Sigmoid colon (tissue), 7 donors: ENCODE data around the gene AQP1. TPM values are rescaled to one million over a fixed set of nuclear protein-coding genes. Genes with fewer than 3 reads are reported as not detected.

Experiments
- DNase-seq: peaks from one replicate; pipeline ENCODE4 v3.0.0-alpha.2; 2019
- H3K27ac ChIP-seq, 4 donors: fragments of 200-600 bp; sonication (generic); one replicate each; pipeline ENCODE4 v1.5.1; 2016 to 2019; ENCODE audit warnings: mild to moderate bottlenecking in 1 of 4
- H3K27me3 ChIP-seq, 3 donors: fragments of 200-600 bp; sonication (generic); one replicate each; pipeline ENCODE4 v1.5.1; 2019; ENCODE audit warnings: mild to moderate bottlenecking in 1 of 3
- H3K36me3 ChIP-seq, 4 donors: fragments of 200-600 bp; sonication (generic); one replicate each; pipeline ENCODE4 v1.5.1; 2016 to 2019
- H3K4me1 ChIP-seq, 4 donors: fragments of 200-600 bp; sonication (generic); one replicate each; pipeline ENCODE4 v1.5.1; 2017 to 2019
- H3K4me3 ChIP-seq, 4 donors: fragments of 200-600 bp; sonication (generic); one replicate each; pipeline ENCODE4 v1.5.1; 2017 to 2019; ENCODE audit warnings: mild to moderate bottlenecking in 2 of 4, moderate library complexity in 1 of 4
- H3K9me3 ChIP-seq, 4 donors: fragments of 200-600 bp in 3 of 4; sonication (generic) in 3 of 4; one replicate each; pipeline versions ENCODE4 v1.5.1 to v1.6.1; 2013 to 2019
- EP300 ChIP-seq, 4 donors: sonication (generic); formaldehyde crosslinking; IDR thresholded peaks; one replicate each; pipeline ENCODE4 v1.6.1; 2017; ENCODE audit warnings: antibody characterized with exemption in 4 of 4
- POLR2A ChIP-seq, 2 donors: fragments of 450-650 bp; IDR thresholded peaks; one replicate each; pipeline ENCODE4 v1.6.1; 2016; ENCODE audit warnings: antibody characterized with exemption in 2 of 2, mild to moderate bottlenecking in 2 of 2, moderate library complexity in 2 of 2
- POLR2AphosphoS5 ChIP-seq, 4 donors: sonication (generic); formaldehyde crosslinking; IDR thresholded peaks; one replicate each; pipeline ENCODE4 v1.6.1; 2017; ENCODE audit warnings: antibody characterized with exemption in 4 of 4
- WGBS, 2 donors: extraction: QIAGEN DNeasy Blood & Tissue Kit; methylation state at CpG; one replicate each; pipeline ENCODE4 v1.1.7; 2013; 5-methylcytosine and 5-hydroxymethylcytosine counted together
- intact Hi-C: fragments of 100-400 bp; cut with DNase I; formaldehyde crosslinking; loops from one replicate; pipeline ENCODE4 v1.15.1; 2023
- polyA plus RNA-seq, 3 donors: library from polyadenylated mRNA; stranded (reverse); fragments of 200-250 nt; gene quantifications; one replicate each; pipeline ENCODE4 v1.2.3, GENCODE V29; 2013
- total RNA-seq, 4 donors: library from RNA; depleted of rRNA; stranded (reverse); fragments of >200 nt; gene quantifications; one replicate each; pipeline ENCODE4 v1.1.0, GENCODE V29; 2016
- TF ChIP-seq, protein P1 (sequence below), 4 experiments: fragments of 450-650 bp in 3 of 4; fragments of 200-600 bp in 1 of 4; IDR thresholded peaks; one replicate each; pipeline ENCODE4 v1.5.1; 2016 to 2019; ENCODE audit warnings: antibody characterized with exemption in 4 of 4, mild to moderate bottlenecking in 3 of 4, moderate library complexity in 2 of 4
- donor health status: healthy with polysubstance abuse.
- donor health status: Bipolar disorder and iron deficiency.
- donor health status: healthy.

Gene AQP1
- total and polyA plus RNA-seq, 7 donors, result 3.7 to 191 (median 66.0) TPM

DNA sequence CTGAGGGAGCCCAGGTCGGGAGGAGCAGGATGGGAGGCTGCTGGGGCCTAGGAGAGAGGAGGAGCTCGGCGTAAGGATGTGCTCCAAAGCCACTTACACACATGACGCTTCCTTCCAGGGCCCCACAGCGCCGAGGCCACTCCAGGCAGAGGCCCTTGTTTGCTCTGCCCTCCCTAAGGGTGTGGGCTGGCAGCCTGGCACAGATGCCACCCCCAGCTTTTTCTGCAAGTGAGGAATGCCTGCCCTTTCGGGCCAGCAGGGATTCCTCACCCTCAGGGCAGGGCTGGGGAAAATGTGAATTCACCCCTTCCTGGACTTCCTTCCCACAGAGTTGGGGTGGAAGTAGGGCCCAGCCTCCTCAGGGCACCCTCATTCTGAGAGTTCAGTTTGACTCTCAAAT lies 5.6 kb upstream of the AQP1 start:
- H3K27me3 ChIP-seq, result no peaks in the 10 kb centered on the region
- peaks cover 0 to 58% (median 55%) of the 10 kb centered on the region in 4 donors for H3K4me1 ChIP-seq
- no peak for TF ChIP-seq EP300 (IDR thresholded peaks at IDR 0.05)
- TF ChIP-seq, protein P1, sequence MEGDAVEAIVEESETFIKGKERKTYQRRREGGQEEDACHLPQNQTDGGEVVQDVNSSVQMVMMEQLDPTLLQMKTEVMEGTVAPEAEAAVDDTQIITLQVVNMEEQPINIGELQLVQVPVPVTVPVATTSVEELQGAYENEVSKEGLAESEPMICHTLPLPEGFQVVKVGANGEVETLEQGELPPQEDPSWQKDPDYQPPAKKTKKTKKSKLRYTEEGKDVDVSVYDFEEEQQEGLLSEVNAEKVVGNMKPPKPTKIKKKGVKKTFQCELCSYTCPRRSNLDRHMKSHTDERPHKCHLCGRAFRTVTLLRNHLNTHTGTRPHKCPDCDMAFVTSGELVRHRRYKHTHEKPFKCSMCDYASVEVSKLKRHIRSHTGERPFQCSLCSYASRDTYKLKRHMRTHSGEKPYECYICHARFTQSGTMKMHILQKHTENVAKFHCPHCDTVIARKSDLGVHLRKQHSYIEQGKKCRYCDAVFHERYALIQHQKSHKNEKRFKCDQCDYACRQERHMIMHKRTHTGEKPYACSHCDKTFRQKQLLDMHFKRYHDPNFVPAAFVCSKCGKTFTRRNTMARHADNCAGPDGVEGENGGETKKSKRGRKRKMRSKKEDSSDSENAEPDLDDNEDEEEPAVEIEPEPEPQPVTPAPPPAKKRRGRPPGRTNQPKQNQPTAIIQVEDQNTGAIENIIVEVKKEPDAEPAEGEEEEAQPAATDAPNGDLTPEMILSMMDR (IDR thresholded peaks at IDR 0.05), result no peak
- TF ChIP-seq POLR2A (IDR thresholded peaks at IDR 0.05), result no peak
- no peak for TF ChIP-seq POLR2AphosphoS5 (IDR thresholded peaks at IDR 0.05)
- H3K4me3 ChIP-seq, result no peak overlapping the region
- 17 to 60% methylated on average over 7 of the region's 7 CpGs for WGBS, 2 donors
- intact Hi-C loops, result no loop called here
- no peaks in the 10 kb centered on the region for H3K36me3 ChIP-seq
- no peaks in the 10 kb centered on the region for H3K9me3 ChIP-seq
- H3K27ac ChIP-seq, result peak overlapping the region; percentile 44 to 90 (median 60)
- DNase-seq, result no peak

DNA sequence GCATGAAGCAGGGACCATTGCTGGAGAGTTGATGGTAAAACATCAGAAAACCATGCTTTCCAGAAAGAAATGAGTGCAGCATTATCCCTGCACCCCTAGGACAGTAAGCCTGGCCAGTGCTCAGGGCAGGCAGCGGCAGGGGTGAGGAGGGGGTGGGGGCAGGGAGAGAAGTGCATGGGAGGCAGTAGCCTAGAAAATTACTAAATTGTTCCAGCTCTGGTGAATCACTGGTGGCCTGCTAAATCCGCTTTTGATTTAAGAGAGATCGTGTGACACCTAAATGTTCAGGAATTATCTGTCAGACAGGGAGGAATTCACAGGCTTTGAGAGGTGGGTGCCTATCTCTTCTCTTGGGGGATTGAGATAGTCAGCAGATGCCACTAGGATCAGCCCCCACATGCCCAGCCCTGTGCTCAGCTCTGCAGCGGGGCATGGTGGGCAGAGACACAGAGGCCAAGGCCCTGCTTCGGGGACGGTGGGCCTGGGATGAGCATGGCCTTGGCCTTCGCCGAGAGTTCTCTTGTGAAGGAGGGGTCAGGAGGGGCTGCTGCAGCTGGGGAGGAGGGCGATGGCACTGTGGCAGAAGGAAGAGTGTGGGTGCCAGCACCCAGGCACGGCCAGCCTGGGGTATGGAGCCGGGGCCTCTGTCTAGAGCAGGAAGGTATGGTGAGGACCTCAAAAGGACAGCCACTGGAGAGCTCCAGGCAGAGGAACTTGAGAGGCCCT lies 5.0 kb upstream of the AQP1 start:
- H3K36me3 ChIP-seq, result no peaks in the 10 kb centered on the region
- H3K27ac ChIP-seq, result peak overlapping the region; percentile 44 to 90 (median 60)
- no peak overlapping the region for H3K4me3 ChIP-seq
- no peaks in the 10 kb centered on the region for H3K27me3 ChIP-seq
- DNase-seq, result no peak
- H3K4me1 ChIP-seq, result peaks cover 0 to 65% (median 62%) of the 10 kb centered on the region in 4 donors
- intact Hi-C loops, result no loop called here
- TF ChIP-seq, protein P1 (IDR thresholded peaks at IDR 0.05), result no peak
- no peak for TF ChIP-seq EP300 (IDR thresholded peaks at IDR 0.05)
- no peak for TF ChIP-seq POLR2AphosphoS5 (IDR thresholded peaks at IDR 0.05)
- WGBS, 2 donors, result 92 to 94% methylated on average over 11 of the region's 11 CpGs
- H3K9me3 ChIP-seq, result no peaks in the 10 kb centered on the region

DNA sequence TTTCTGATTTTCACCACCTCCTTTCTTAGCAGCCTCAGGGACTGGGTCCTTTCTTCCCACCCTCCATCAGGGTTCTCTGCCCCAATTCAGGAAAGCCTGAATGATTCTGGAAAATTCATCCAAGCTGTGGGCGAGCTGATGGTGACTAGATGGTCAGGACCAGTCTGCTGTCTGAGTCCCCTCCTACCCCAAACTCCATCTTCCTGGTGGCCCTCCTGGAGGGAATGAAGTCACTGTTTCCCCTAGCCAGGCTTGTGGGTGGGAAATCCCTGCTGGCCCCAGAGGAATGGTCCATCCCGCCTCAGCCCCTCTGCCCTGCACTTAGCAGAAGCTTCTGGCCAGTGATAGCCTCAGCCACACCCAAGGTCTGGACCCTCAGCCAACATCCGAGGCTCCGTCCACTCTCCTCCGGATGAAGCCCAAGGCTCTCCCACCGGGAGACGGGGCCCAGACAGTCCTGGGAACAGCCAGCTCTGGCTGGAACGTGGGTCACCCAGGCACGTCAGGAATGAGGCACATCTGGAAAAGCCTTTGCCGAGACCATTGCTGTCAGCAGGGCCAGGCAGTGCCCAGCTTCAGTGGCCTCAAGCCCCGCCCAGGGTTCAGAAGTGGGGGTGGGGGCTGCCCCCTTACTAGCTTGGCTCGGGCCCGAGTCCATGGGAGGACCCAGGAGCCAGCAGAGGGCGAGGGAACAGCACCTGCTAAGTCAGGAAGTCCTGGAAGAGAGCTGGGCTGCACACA lies 4.0 kb upstream of the AQP1 start:
- Histone ChIP-seq H3K36me3 (no peaks in the 10 kb centered on the region), H3K27me3 (no peaks in the 10 kb centered on the region), H3K9me3 (no peaks in the 10 kb centered on the region), H3K4me3 (no peak overlapping the region), H3K27ac (peak overlapping the region; percentile 5 to 90 (median 56)), H3K4me1 (peaks cover 0 to 74% (median 72%) of the 10 kb centered on the region in 4 donors)
- no peak for DNase-seq
- intact Hi-C loops, result no loop called here
- 67 to 78% methylated on average over 14 of the region's 14 CpGs for WGBS, 2 donors
- no peak for TF ChIP-seq POLR2A (IDR thresholded peaks at IDR 0.05)
- no peak for TF ChIP-seq POLR2AphosphoS5 (IDR thresholded peaks at IDR 0.05)

DNA sequence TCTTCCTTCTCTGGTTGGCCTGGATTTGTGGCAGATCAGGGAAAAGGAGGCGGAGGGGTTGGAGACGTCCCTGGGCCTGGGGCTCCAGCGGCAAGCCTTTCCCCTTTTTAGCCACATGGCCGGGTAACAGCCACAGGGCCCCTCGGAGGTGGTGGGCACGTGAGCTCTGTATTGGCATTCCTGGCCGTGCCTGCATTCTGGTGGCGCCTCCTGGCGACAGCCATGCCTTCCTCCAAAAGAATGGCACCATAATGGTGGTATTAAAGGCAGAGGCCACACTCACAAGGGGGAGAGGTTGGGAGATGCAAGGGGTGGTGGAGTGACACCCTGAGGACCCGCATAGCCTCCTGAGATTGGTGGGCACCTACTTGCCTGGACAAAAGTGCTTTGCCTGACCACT lies 3.0 kb upstream of the AQP1 start:
- intact Hi-C loops, result no loop called here
- TF ChIP-seq EP300 (IDR thresholded peaks at IDR 0.05), result no peak
- TF ChIP-seq, protein P1 (IDR thresholded peaks at IDR 0.05), result no peak
- TF ChIP-seq POLR2AphosphoS5 (IDR thresholded peaks at IDR 0.05), result no peak
- no peak for TF ChIP-seq POLR2A (IDR thresholded peaks at IDR 0.05)
- H3K4me3 ChIP-seq, result no peak overlapping the region
- peak overlapping the region in 3 of 4 donors; percentile 8 to 90 (median 68) for H3K27ac ChIP-seq
- H3K36me3 ChIP-seq, result no peaks in the 10 kb centered on the region
- H3K27me3 ChIP-seq, result no peaks in the 10 kb centered on the region
- H3K9me3 ChIP-seq, result no peaks in the 10 kb centered on the region
- DNase-seq, result no peak
- WGBS, 2 donors, result 88 to 91% methylated on average over 10 of the region's 10 CpGs
- H3K4me1 ChIP-seq, result peaks cover 0 to 82% (median 81%) of the 10 kb centered on the region in 4 donors

DNA sequence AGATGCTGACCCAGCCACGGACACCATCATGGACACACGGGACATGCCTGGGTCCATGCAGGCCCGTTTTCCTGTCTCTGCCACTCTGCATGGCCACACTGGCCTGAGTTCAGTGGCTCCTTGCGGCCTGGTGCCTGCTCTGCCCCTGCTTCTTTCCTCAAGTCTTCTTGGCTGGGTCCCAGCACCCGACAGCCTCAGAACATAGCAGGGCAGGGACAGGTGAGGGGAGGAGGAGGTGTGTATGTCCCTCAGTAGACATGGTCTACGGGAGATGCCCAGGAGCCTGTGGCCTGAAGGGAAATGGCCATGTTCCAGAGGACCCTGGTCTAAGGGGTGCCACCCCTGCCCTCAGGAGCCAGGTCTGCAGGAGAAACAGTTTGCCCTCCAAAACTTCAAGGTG lies 2.2 kb upstream of the AQP1 start:
- no peak for TF ChIP-seq POLR2A (IDR thresholded peaks at IDR 0.05)
- no peak for TF ChIP-seq POLR2AphosphoS5 (IDR thresholded peaks at IDR 0.05)
- TF ChIP-seq EP300 (IDR thresholded peaks at IDR 0.05), result no peak
- TF ChIP-seq, protein P1 (IDR thresholded peaks at IDR 0.05), result no peak
- intact Hi-C loops, result no loop called here
- peaks cover 0 to 90% (median 88%) of the 10 kb centered on the region in 4 donors for H3K4me1 ChIP-seq
- WGBS, 2 donors, result 63 to 87% methylated on average over 6 of the region's 6 CpGs
- no peaks in the 10 kb centered on the region for H3K9me3 ChIP-seq
- H3K27me3 ChIP-seq, result no peaks in the 10 kb centered on the region
- peak overlapping the region; percentile 86 to 90 (median 88) for H3K27ac ChIP-seq
- H3K36me3 ChIP-seq, result no peaks in the 10 kb centered on the region
- no peak overlapping the region for H3K4me3 ChIP-seq
- DNase-seq, result no peak
